GM06990 (cell line): ENCODE measurements around the gene MCHR1.
"Not testable (repeated sequence)": the region's sequence is repeated elsewhere in the genome, so short reads cannot be mapped to it uniquely, and the experiment has no call there.

Experiments used
- DNase-seq: peaks from one replicate; pipeline ENCODE4 v3.0.0-alpha.2; 2011; ENCODE audit not compliant: insufficient read length; ENCODE audit errors: extremely low read depth
- H3K27me3 ChIP-seq: replicated peaks from 2 replicates; pipeline ENCODE4 v1.6.0; 2011; ENCODE audit warnings: low read length; ENCODE audit not compliant: control insufficient read depth, insufficient read depth
- H3K36me3 ChIP-seq: 2 replicates; pipeline ENCODE4 v1.5.1; 2011; ENCODE audit warnings: low read length; ENCODE audit not compliant: control insufficient read depth, insufficient read depth
- H3K4me3 ChIP-seq: replicated peaks from 2 replicates; pipeline ENCODE4 v1.5.1; 2011; ENCODE audit warnings: low read depth, mild to moderate bottlenecking, control low read depth, low read length
- TF ChIP-seq, protein P1 (sequence below): IDR thresholded peaks from 2 replicates; pipeline ENCODE4 v1.5.1; 2011; ENCODE audit warnings: low read length, control low read depth, mild to moderate bottlenecking, inconsistent platforms; ENCODE audit not compliant: insufficient read depth, poor library complexity, severe bottlenecking

Gene MCHR1

DNA sequence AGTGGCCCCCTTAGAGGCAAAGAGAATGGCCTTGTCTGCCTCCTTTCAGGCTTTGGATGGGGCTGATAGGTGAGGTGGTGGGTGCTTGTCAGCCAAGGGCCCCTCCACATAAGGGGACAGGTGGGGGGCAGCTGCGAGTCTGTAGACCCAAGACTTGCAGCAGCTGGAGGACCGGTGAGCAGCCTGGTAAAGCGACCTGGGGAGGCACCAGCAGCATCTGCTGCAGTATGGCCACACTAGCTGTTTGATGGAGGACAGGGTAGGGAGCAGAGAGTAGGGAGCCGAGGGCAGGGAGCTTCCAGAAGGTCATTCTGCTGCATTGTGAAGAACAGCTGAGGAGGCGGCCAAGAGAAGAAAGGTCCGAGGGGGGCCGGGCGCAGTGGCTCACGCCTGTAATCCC, 25.9 kb upstream of the MCHR1 start:
- DNase-seq, result no peak
- H3K4me3 ChIP-seq, result no peak overlapping the region
- no peaks in the 10 kb centered on the region for H3K36me3 ChIP-seq
- no peaks in the 10 kb centered on the region for H3K27me3 ChIP-seq
- TF ChIP-seq, protein P1, sequence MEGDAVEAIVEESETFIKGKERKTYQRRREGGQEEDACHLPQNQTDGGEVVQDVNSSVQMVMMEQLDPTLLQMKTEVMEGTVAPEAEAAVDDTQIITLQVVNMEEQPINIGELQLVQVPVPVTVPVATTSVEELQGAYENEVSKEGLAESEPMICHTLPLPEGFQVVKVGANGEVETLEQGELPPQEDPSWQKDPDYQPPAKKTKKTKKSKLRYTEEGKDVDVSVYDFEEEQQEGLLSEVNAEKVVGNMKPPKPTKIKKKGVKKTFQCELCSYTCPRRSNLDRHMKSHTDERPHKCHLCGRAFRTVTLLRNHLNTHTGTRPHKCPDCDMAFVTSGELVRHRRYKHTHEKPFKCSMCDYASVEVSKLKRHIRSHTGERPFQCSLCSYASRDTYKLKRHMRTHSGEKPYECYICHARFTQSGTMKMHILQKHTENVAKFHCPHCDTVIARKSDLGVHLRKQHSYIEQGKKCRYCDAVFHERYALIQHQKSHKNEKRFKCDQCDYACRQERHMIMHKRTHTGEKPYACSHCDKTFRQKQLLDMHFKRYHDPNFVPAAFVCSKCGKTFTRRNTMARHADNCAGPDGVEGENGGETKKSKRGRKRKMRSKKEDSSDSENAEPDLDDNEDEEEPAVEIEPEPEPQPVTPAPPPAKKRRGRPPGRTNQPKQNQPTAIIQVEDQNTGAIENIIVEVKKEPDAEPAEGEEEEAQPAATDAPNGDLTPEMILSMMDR, result no peak

- H3K27me3 ChIP-seq, result no peaks in the 10 kb centered on the region
- H3K4me3 ChIP-seq, result no peak overlapping the region
- no peaks in the 10 kb centered on the region for H3K36me3 ChIP-seq
- TF ChIP-seq, protein P1, result no peak
- no peak for DNase-seq
Observed at GRCh38 chr22:40654522-40655167, 24.6 kb upstream of the MCHR1 start.

DNA sequence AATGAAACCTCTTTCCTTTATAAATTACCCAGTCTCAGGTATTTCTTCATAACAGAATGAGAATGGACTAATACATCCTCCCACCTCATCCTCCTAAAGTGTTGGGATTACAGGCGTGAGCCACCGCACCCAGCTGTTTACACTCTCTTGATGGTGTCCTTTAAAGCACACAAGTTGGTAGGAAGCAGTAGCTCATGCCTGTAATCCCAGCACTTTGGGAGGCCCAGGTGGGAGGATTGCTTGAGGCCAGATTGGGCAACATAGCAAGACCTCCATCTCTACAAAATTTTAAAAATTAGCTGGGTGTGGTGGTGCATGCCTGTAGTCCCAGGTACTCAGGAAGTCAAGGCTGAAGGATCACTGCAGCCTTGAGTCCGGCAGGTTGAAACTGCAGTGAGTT, 23.3 kb upstream of the MCHR1 start:
- not testable (repeated sequence) for DNase-seq, H3K4me3 ChIP-seq, H3K27me3 ChIP-seq, H3K36me3 ChIP-seq

DNA sequence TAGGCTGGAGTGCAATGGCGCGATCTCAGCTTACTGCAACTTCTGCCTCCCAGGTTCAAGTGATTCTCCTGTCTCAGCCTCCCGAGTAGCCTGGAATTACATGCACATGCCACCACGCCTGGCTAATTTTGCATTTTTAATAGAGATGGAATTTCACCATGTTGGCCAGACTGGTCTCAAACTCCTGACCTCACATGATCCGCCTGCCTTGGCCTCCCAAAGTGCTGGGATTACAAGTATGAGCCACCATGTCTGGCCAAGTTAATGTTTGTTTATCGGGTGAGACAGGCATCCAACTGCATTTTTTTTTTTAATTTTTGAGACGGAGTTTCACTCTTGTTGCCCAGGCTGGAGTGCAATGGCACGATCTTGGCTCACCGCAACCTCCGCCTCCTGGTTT, 22.6 kb upstream of the MCHR1 start:
- H3K27me3 ChIP-seq, DNase-seq, H3K4me3 ChIP-seq, H3K36me3 ChIP-seq: not testable (repeated sequence)

GRCh38 chr22:40659166-40659565, 20.1 kb upstream of the MCHR1 start:
- H3K4me3 ChIP-seq, result no peak overlapping the region
- no peak for DNase-seq
- no peaks in the 10 kb centered on the region for H3K36me3 ChIP-seq
- no peaks in the 10 kb centered on the region for H3K27me3 ChIP-seq
- TF ChIP-seq, protein P1, result no peak

- no peak overlapping the region for H3K4me3 ChIP-seq
- TF ChIP-seq, protein P1, result no peak
- no peaks in the 10 kb centered on the region for H3K36me3 ChIP-seq
- H3K27me3 ChIP-seq, result no peaks in the 10 kb centered on the region
- no peak for DNase-seq
Observed at GRCh38 chr22:40660730-40661129, 18.6 kb upstream of the MCHR1 start.

- TF ChIP-seq, protein P1, result no peak
- H3K36me3 ChIP-seq, result no peaks in the 10 kb centered on the region
- no peaks in the 10 kb centered on the region for H3K27me3 ChIP-seq
- no peak overlapping the region for H3K4me3 ChIP-seq
- no peak for DNase-seq
Observed at GRCh38 chr22:40661671-40662070, 17.6 kb upstream of the MCHR1 start.
